GM18511 (cell line): Measurements from ENCODE around the gene MAML3.

ENCODE experiments used
- ATAC-seq: cut with Tn5 transposase; IDR thresholded peaks from one replicate; pipeline ENCODE4 v1.9.1; 2021; ENCODE audit warnings: mild to moderate bottlenecking, moderate library complexity; ENCODE audit not compliant: unreplicated experiment

The MAML3 gene

GRCh38 chr4:140156529-140157171, 2.7 kb upstream of the MAML3 start:
- peak; percentile 59 for ATAC-seq

GRCh38 chr4:140154572-140154891, 548 bp upstream of the MAML3 start:
- no peak for ATAC-seq

- ATAC-seq = no peak
These were observed 616 bp downstream of the MAML3 start for GRCh38 chr4:140153419-140153717.

GRCh38 chr4:140152751-140153418, 1.1 kb downstream of the MAML3 start:
- ATAC-seq = no peak

GRCh38 chr4:140152013-140152703, 1.8 kb downstream of the MAML3 start:
- ATAC-seq = no peak

GRCh38 chr4:140151699-140152012, 2.3 kb downstream of the MAML3 start:
- no peak for ATAC-seq

GRCh38 chr4:140150886-140151698, 2.9 kb downstream of the MAML3 start:
- ATAC-seq = peak; percentile 38

GRCh38 chr4:140150636-140150885, 3.4 kb downstream of the MAML3 start:
- ATAC-seq = no peak

- peak; percentile 48 for ATAC-seq
These were observed 3.9 kb downstream of the MAML3 start for GRCh38 chr4:140149846-140150635.

GRCh38 chr4:140144050-140144449, 9.9 kb downstream of the MAML3 start:
- ATAC-seq = no peak

- no peak for ATAC-seq
These were observed 12.7 kb downstream of the MAML3 start for GRCh38 chr4:140141210-140141835.

- no peak for ATAC-seq
These were observed 13.4 kb downstream of the MAML3 start for GRCh38 chr4:140140566-140140965.

GRCh38 chr4:140138428-140138827, 15.6 kb downstream of the MAML3 start:
- ATAC-seq = no peak

- ATAC-seq = no peak
These were observed 16.3 kb downstream of the MAML3 start for GRCh38 chr4:140137671-140138070.

GRCh38 chr4:140136509-140136908, 17.5 kb downstream of the MAML3 start:
- ATAC-seq = no peak

GRCh38 chr4:140135529-140136088, 18.4 kb downstream of the MAML3 start:
- ATAC-seq = no peak

- no peak for ATAC-seq
These were observed 19.1 kb downstream of the MAML3 start for GRCh38 chr4:140134746-140135425.

GRCh38 chr4:140133576-140133975, 20.4 kb downstream of the MAML3 start:
- no peak for ATAC-seq

- ATAC-seq = no peak
These were observed 22.2 kb downstream of the MAML3 start for GRCh38 chr4:140131675-140132229.

GRCh38 chr4:140130677-140131076, 23.3 kb downstream of the MAML3 start:
- no peak for ATAC-seq
